Mucosa of rectum (tissue), 2 donors: ENCODE measurements around the gene NPBWR2.
"Not testable (repeated sequence)": the region's sequence is repeated elsewhere in the genome, so short reads cannot be mapped to it uniquely, and the experiment has no call there.

Experiments
- H3K27ac ChIP-seq, 2 donors: one replicate each; pipeline ENCODE4 v1.7.0; 2013; ENCODE audit warnings: inconsistent platforms in 2 of 2, low read depth in 2 of 2, low read length in 2 of 2
- H3K27me3 ChIP-seq, 2 donors: one replicate each; pipeline ENCODE4 v1.7.0; 2013; ENCODE audit warnings: low read length in 2 of 2; ENCODE audit not compliant: control insufficient read depth in 2 of 2, insufficient read depth in 2 of 2
- H3K36me3 ChIP-seq, 2 donors: one replicate each; pipeline ENCODE4 v1.7.0; 2013; ENCODE audit warnings: low read length in 2 of 2; ENCODE audit not compliant: control insufficient read depth in 2 of 2, insufficient read depth in 2 of 2
- H3K4me1 ChIP-seq, 2 donors: one replicate each; pipeline ENCODE4 v1.7.0; 2013; ENCODE audit warnings: low read length in 2 of 2, mild to moderate bottlenecking in 1 of 2; ENCODE audit not compliant: control insufficient read depth in 2 of 2, insufficient read depth in 2 of 2
- H3K4me3 ChIP-seq, 2 donors: one replicate each; pipeline ENCODE4 v1.7.0; 2013; ENCODE audit warnings: low read length in 2 of 2
- H3K9ac ChIP-seq, 2 donors: one replicate each; pipeline ENCODE4 v1.7.0; 2013; ENCODE audit warnings: low read length in 2 of 2, low read depth in 1 of 2, mild to moderate bottlenecking in 1 of 2
- H3K9me3 ChIP-seq, 2 donors: one replicate each; pipeline ENCODE4 v1.7.0; 2013; ENCODE audit warnings: low read length in 2 of 2; ENCODE audit not compliant: control insufficient read depth in 2 of 2
- donor health status: healthy.
- donor health status: Normal muscosa, but diverticular disease.

NPBWR2 gene

DNA sequence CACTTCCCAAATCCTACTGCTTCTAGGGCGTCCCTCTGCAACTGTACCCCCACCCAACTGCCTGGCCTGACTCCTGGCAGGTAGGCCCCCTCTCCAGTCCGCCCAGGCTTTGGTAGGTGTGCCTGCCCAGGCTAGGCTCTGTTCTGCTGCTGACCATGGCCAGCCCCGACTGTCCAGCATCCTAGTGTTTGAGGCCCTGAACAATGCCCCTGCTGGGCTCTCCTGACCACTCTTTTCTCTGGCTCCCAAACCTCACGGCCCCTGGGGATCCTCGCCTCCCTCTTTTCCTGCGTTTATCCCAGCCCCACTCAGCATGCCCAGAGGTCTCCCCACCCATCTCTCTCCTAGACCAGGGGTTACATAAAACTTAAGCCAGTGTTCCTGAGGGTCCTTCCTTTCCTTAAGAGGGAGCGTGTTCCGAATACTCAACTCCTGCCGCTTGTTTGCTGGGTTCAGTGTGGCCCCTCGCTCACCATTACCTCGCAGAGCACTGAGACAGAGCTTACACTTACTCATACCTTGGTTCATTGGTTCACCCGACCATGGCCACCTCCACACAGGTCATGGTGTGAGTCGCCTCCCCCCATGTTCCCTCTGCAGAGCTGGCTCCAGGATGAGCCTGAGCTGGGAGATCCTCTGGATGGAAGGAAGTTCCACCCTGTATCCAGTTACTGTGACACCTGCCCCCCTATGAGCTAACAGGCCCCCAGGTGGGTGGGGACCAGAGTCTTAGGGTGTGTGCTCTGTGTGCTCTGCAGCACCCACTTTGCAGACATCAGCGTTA, 35.8 kb upstream of the NPBWR2 start:
- Histone ChIP-seq H3K4me3 (no peak overlapping the region), H3K36me3 (no peaks in the 10 kb centered on the region), H3K27me3 (no peaks in the 10 kb centered on the region), H3K9ac (no peak overlapping the region), H3K27ac (no peak overlapping the region), H3K9me3 (peaks cover 5 to 6% of the 10 kb centered on the region in 2 donors), H3K4me1 (no peaks in the 10 kb centered on the region)

GRCh38 chr20:64142590-64142989, 35.2 kb upstream of the NPBWR2 start:
- Histone ChIP-seq H3K4me3 (no peak overlapping the region), H3K9me3 (peaks cover 5 to 6% of the 10 kb centered on the region in 2 donors), H3K4me1 (no peaks in the 10 kb centered on the region), H3K9ac (no peak overlapping the region), H3K27ac (no peak overlapping the region), H3K36me3 (no peaks in the 10 kb centered on the region), H3K27me3 (no peaks in the 10 kb centered on the region)

DNA sequence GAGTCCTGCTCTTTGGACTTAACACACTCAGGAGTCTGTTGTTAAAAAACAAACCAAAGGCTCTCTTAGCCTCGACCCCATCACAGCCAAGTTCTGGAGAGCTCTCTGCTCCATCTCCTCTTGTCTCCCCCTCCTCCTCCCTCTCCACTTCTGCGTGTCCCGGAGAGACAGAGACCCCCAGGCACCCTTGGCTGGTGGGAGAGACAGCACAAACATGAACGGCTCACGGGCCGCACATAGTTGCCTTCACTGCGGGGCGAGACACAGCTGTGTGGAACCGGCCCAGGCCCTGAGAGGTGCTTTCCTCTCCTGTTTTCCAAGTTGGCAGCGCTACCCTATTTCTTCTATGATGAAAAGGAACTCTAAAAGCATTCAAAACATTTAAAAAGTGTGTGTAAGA, 33.6 kb upstream of the NPBWR2 start:
- no peak overlapping the region for H3K9ac ChIP-seq
- no peak overlapping the region for H3K4me3 ChIP-seq
- peaks cover 5 to 6% of the 10 kb centered on the region in 2 donors for H3K9me3 ChIP-seq
- H3K4me1 ChIP-seq = no peaks in the 10 kb centered on the region
- no peaks in the 10 kb centered on the region for H3K27me3 ChIP-seq
- no peak overlapping the region for H3K27ac ChIP-seq
- H3K36me3 ChIP-seq = no peaks in the 10 kb centered on the region

DNA sequence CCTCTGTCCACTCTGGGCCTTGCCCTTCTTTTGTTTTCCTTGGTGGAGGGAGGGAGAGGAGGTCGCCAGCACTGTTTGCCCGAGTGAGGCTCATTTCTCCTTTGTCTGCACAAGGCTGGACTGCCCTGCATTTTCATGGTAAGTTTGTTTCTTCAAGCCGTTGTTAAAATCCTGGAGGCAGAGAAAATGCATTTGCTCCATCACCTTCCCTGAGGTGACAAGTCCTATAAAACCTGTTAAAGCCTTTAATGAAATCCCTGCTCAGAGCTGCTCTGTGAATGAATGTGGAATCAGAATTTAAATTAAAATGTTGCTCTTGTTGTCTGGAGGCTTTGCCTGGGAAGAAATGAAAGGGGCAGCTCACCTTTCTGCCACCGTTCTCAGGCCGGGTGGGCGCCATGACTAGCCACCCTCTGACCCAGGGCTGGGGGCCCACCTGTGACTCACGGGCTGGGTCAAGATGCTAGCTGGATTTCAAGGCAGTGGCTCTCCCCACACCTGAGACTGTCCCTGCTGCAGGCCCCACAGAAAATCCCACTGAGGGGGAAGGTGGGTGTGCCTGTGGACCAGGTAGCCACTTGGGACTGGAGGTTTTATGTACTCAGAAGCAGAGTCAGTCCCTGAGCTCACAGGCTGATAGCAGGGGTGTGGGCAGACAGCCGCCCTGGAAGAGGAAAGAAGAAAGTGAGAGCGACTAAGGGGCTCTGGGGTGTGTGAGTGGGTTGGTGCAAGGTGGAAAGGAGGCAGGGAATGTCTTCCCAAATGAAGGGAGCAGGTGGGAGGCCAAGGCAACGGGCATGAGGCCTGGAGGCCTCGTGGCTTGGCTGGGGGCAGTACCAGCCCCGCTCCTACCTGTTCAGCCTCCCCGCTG, 32.9 kb upstream of the NPBWR2 start:
- H3K27me3 ChIP-seq = no peaks in the 10 kb centered on the region
- H3K4me1 ChIP-seq = no peaks in the 10 kb centered on the region
- peaks cover under 1 to 5% of the 10 kb centered on the region in 2 donors for H3K9me3 ChIP-seq
- no peak overlapping the region for H3K9ac ChIP-seq
- no peak overlapping the region for H3K4me3 ChIP-seq
- no peak overlapping the region for H3K27ac ChIP-seq
- H3K36me3 ChIP-seq = no peaks in the 10 kb centered on the region

DNA sequence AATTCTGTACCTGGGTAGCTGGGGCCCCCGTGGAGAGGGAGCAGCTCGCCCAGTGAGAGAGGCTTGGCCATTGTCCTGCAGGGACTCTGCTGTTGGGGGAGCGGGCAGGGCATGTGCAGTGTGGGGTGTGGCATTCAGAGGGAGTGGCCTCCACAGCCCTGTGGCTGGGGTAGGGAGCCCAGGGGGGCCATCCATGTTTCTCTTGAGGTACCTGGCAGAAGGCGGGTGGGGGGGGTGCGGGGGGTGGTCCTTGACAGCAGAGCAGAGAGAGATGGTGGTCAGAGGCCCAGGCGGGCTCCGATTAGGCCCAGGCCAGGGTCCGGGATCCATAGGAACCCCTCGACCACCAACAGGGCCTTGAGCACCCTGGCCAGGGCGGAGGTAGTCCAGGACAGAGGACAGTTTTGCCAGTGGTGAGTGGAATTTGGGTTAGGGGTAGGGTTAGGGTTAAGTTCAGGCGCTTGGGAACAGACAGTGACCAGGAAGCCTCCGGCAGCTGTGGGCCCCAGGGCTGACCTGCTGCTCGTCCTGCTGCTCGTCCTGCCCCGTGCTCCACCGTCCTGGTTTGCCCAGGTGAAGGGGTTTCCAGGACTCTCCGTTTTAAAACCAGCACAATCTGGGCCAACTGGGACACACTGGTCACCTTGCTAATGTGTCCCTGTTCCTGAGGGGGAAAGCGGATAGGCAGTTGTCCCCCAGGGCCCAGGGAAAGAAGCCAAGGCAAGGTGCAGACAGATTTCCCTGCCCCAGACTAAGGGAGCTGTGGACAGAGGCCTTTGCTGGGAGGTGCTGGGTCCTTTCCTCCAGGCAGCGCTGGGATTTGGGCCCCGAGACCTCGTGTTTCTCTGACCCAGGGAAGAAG, 32.1 kb upstream of the NPBWR2 start:
- H3K9ac ChIP-seq = no peak overlapping the region
- no peaks in the 10 kb centered on the region for H3K36me3 ChIP-seq
- no peaks in the 10 kb centered on the region for H3K27me3 ChIP-seq
- no peak overlapping the region for H3K4me3 ChIP-seq
- H3K27ac ChIP-seq = no peak overlapping the region
- peaks cover 0 to 3% of the 10 kb centered on the region in 2 donors for H3K9me3 ChIP-seq
- H3K4me1 ChIP-seq = no peaks in the 10 kb centered on the region

- Histone ChIP-seq H3K27me3 (no peaks in the 10 kb centered on the region), H3K9me3 (no peaks in the 10 kb centered on the region), H3K4me3 (no peak overlapping the region), H3K36me3 (no peaks in the 10 kb centered on the region), H3K4me1 (no peaks in the 10 kb centered on the region), H3K27ac (no peak overlapping the region), H3K9ac (no peak overlapping the region)
Observed at GRCh38 chr20:64138276-64138815, 31.0 kb upstream of the NPBWR2 start.

DNA sequence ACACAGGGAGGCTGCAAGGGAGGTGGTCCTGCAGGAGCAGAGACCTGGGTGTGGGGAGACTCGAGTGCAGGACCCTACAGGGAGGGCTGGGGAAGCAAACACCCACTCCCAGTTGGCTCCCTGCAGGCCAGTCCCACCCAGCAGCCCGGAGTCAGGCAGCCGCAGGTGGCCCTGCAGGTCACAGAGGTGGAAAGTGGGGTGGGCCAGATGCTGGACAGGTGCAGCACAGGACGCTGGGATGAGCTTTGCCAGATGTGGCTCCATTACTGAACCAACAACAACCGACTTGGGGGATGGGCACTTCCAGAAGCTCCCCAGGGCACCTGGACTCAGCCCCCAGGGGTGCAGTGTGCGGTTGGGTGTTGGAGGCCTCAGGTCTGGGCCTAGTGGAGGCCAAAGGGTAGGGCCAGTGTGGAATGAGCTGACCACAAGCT, 30.2 kb upstream of the NPBWR2 start:
- no peak overlapping the region for H3K9ac ChIP-seq
- no peaks in the 10 kb centered on the region for H3K4me1 ChIP-seq
- H3K9me3 ChIP-seq = no peaks in the 10 kb centered on the region
- no peaks in the 10 kb centered on the region for H3K36me3 ChIP-seq
- no peaks in the 10 kb centered on the region for H3K27me3 ChIP-seq
- no peak overlapping the region for H3K4me3 ChIP-seq
- H3K27ac ChIP-seq = no peak overlapping the region

GRCh38 chr20:64136004-64136710, 28.8 kb upstream of the NPBWR2 start:
- Histone ChIP-seq H3K27ac (no peak overlapping the region), H3K9ac (no peak overlapping the region)

DNA sequence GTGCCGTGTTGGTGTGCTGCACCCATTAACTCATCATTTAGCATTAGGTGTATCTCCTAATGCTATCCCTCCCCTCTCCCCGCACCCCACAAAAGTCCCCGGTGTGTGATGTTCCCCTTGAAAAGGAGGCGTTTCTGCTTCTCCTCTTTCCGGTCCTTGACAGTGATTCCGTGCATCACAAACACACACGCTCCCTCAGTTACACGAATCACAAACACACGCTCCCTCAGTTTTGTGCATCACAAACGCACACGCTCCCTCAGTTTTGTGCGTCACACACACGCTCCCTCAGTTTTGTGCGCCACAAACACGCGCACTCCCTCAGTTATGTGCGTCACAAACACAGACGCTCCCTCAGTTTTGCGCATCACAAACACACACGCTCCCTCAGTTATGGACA, 27.4 kb upstream of the NPBWR2 start:
- not testable (repeated sequence) for H3K27ac ChIP-seq, H3K9ac ChIP-seq, H3K36me3 ChIP-seq, H3K4me3 ChIP-seq, H3K4me1 ChIP-seq, H3K9me3 ChIP-seq, H3K27me3 ChIP-seq

More at GRCh38 chr20:64136004-64136710, 28.8 kb upstream of the NPBWR2 start:
- no peaks in the 10 kb centered on the region for H3K4me1 ChIP-seq
- H3K27me3 ChIP-seq = no peaks in the 10 kb centered on the region
- H3K9me3 ChIP-seq = no peaks in the 10 kb centered on the region
- no peak overlapping the region for H3K4me3 ChIP-seq
- H3K36me3 ChIP-seq = no peaks in the 10 kb centered on the region
